HG02943 (cell line): ENCODE measurements around the gene ZBTB32.

ENCODE experiments used
- ATAC-seq: cut with Tn5 transposase; IDR thresholded peaks from one replicate; pipeline ENCODE4 v1.9.1; 2021; ENCODE audit warnings: mild to moderate bottlenecking, low read depth, moderate library complexity; ENCODE audit not compliant: unreplicated experiment

ZBTB32 gene

GRCh38 chr19:35693835-35694599, 10.3 kb upstream of the ZBTB32 start:
- peak; percentile 70 for ATAC-seq

GRCh38 chr19:35695895-35696422, 8.4 kb upstream of the ZBTB32 start:
- no peak for ATAC-seq

GRCh38 chr19:35696835-35697234, 7.5 kb upstream of the ZBTB32 start:
- no peak for ATAC-seq

GRCh38 chr19:35702223-35703012, 1.9 kb upstream of the ZBTB32 start:
- ATAC-seq: peak; percentile 91

- no peak for ATAC-seq
Measured at GRCh38 chr19:35703343-35703742, 1.0 kb upstream of the ZBTB32 start.

- no peak for ATAC-seq
Measured at GRCh38 chr19:35708391-35708790, 4.0 kb downstream of the ZBTB32 start.

- no peak for ATAC-seq
Measured at GRCh38 chr19:35710784-35711723, 6.7 kb downstream of the ZBTB32 start.

GRCh38 chr19:35712567-35713505, 8.5 kb downstream of the ZBTB32 start:
- ATAC-seq: no peak

GRCh38 chr19:35713506-35713850, 9.1 kb downstream of the ZBTB32 start:
- ATAC-seq: no peak

- ATAC-seq: no peak
Measured at GRCh38 chr19:35713904-35714495, 9.6 kb downstream of the ZBTB32 start.

- ATAC-seq: no peak
Measured at GRCh38 chr19:35714601-35715354, 10.4 kb downstream of the ZBTB32 start.

- no peak for ATAC-seq
Measured at GRCh38 chr19:35715355-35715809, 11.0 kb downstream of the ZBTB32 start.

- peak; percentile 1 for ATAC-seq
Measured at GRCh38 chr19:35715981-35716800, 11.8 kb downstream of the ZBTB32 start.

GRCh38 chr19:35716801-35717664, 12.7 kb downstream of the ZBTB32 start:
- ATAC-seq: peak; percentile 58

- ATAC-seq: no peak
Measured at GRCh38 chr19:35717665-35718344, 13.4 kb downstream of the ZBTB32 start, which contains the start of gene KMT2B. Gene KMT2B, plus strand, starts transcription at chr19:35718003. Its CDS starts 16 bp downstream, at chr19:35718019.
